GM21825 (cell line): ENCODE results near the gene TFF2.

Experiments used
- ATAC-seq: cut with Tn5 transposase; IDR thresholded peaks from one replicate; pipeline ENCODE4 v1.9.1; 2021; ENCODE audit warnings: mild to moderate bottlenecking, moderate library complexity; ENCODE audit not compliant: unreplicated experiment

TFF2 gene

GRCh38 chr21:42324896-42325295 is 25.9 kb downstream of the TFF2 start:
- ATAC-seq, result no peak

- ATAC-seq, result no peak
Measured at GRCh38 chr21:42321845-42322244, 28.9 kb downstream of the TFF2 start.

GRCh38 chr21:42321231-42321630 is 29.6 kb downstream of the TFF2 start:
- ATAC-seq, result no peak

GRCh38 chr21:42320791-42321190 is 30.0 kb downstream of the TFF2 start:
- no peak for ATAC-seq

- ATAC-seq, result no peak
Measured at GRCh38 chr21:42319851-42320572, 30.8 kb downstream of the TFF2 start.

GRCh38 chr21:42319376-42319775 is 31.4 kb downstream of the TFF2 start:
- no peak for ATAC-seq

- no peak for ATAC-seq
Measured at GRCh38 chr21:42317826-42318746, 32.7 kb downstream of the TFF2 start.

GRCh38 chr21:42317341-42317741 is 33.5 kb downstream of the TFF2 start:
- no peak for ATAC-seq

GRCh38 chr21:42316891-42317290 is 33.9 kb downstream of the TFF2 start:
- no peak for ATAC-seq

GRCh38 chr21:42315296-42315891 is 35.4 kb downstream of the TFF2 start, which contains the start of gene TFF3:
TSS of gene TFF3 (minus strand) at chr21:42315409. CDS start at chr21:42315374, 35 bp downstream.
- ATAC-seq, result no peak

- no peak for ATAC-seq
Measured at GRCh38 chr21:42314616-42315295, 36.0 kb downstream of the TFF2 start.

- ATAC-seq, result no peak
Measured at GRCh38 chr21:42313501-42313969, 37.3 kb downstream of the TFF2 start.

GRCh38 chr21:42312626-42313104 is 38.1 kb downstream of the TFF2 start:
- no peak for ATAC-seq

- no peak for ATAC-seq
Measured at GRCh38 chr21:42311816-42312625, 38.8 kb downstream of the TFF2 start.

GRCh38 chr21:42311160-42311559 is 39.6 kb downstream of the TFF2 start:
- no peak for ATAC-seq

GRCh38 chr21:42310411-42311001 is 40.3 kb downstream of the TFF2 start:
- ATAC-seq, result no peak

GRCh38 chr21:42309753-42310213 is 41.0 kb downstream of the TFF2 start:
- no peak for ATAC-seq

GRCh38 chr21:42308914-42309752 is 41.7 kb downstream of the TFF2 start:
- no peak for ATAC-seq
